ENCODE measurements around the gene KIAA1217.

The KIAA1217 gene

GRCh38 chr10:24254180-24254579 is 45.2 kb downstream of the KIAA1217 start:
- DNase-seq (ENCODE audit: insufficient read length, low spot score) (no peak), FAIRE-seq (no peak)
- TF ChIP-seq SPI1 (IDR thresholded peaks at IDR 0.05; ENCODE audit: low read depth, low read length) (no peak), PAX5 (IDR thresholded peaks at IDR 0.05; ENCODE audit: insufficient read depth, low read length, severe bottlenecking) (no peak), POLR2A (IDR thresholded peaks at IDR 0.05; ENCODE audit: low read depth, low read length) (no peak), TAF1 (IDR thresholded peaks at IDR 0.05; ENCODE audit: low read depth, low read length) (no peak), POU2F2 (IDR thresholded peaks at IDR 0.05; ENCODE audit: low read depth, low read length) (no peak), POLR2AphosphoS5 (IDR thresholded peaks at IDR 0.05; ENCODE audit: low read depth, low read length) (no peak)

- no peak for TF ChIP-seq TAF1 (IDR thresholded peaks at IDR 0.05; ENCODE audit: low read depth, low read length)
- no peak for TF ChIP-seq POU2F2 (IDR thresholded peaks at IDR 0.05; ENCODE audit: low read depth, low read length)
- TF ChIP-seq POLR2AphosphoS5 (IDR thresholded peaks at IDR 0.05; ENCODE audit: low read depth, low read length) = no peak
- no peak for TF ChIP-seq SPI1 (IDR thresholded peaks at IDR 0.05; ENCODE audit: low read depth, low read length)
- no peak for TF ChIP-seq POLR2A (IDR thresholded peaks at IDR 0.05; ENCODE audit: low read depth, low read length)
- TF ChIP-seq PAX5 (IDR thresholded peaks at IDR 0.05; ENCODE audit: insufficient read depth, low read length, severe bottlenecking) = no peak
- DNase-seq (ENCODE audit: insufficient read length, low spot score) (no peak), FAIRE-seq (no peak)
Observed at GRCh38 chr10:24255115-24255880, 46.4 kb downstream of the KIAA1217 start.

GRCh38 chr10:24255881-24256311 is 47.0 kb downstream of the KIAA1217 start:
- peak; percentile 9 for FAIRE-seq
- no peak for DNase-seq (ENCODE audit: insufficient read length, low spot score)

GRCh38 chr10:24256619-24257107 is 47.7 kb downstream of the KIAA1217 start:
- no peak for DNase-seq (ENCODE audit: insufficient read length, low spot score)
- no peak for FAIRE-seq
- TF ChIP-seq TAF1 (IDR thresholded peaks at IDR 0.05; ENCODE audit: low read depth, low read length) = no peak
- no peak for TF ChIP-seq PAX5 (IDR thresholded peaks at IDR 0.05; ENCODE audit: insufficient read depth, low read length, severe bottlenecking)

More at GRCh38 chr10:24255881-24256311, 47.0 kb downstream of the KIAA1217 start:
- no peak for TF ChIP-seq POLR2AphosphoS5 (IDR thresholded peaks at IDR 0.05; ENCODE audit: low read depth, low read length)
- no peak for TF ChIP-seq POU2F2 (IDR thresholded peaks at IDR 0.05; ENCODE audit: low read depth, low read length)
- no peak for TF ChIP-seq POLR2A (IDR thresholded peaks at IDR 0.05; ENCODE audit: low read depth, low read length)
- TF ChIP-seq TAF1 (IDR thresholded peaks at IDR 0.05; ENCODE audit: low read depth, low read length) = no peak
- TF ChIP-seq PAX5 (IDR thresholded peaks at IDR 0.05; ENCODE audit: insufficient read depth, low read length, severe bottlenecking) = no peak
- no peak for TF ChIP-seq SPI1 (IDR thresholded peaks at IDR 0.05; ENCODE audit: low read depth, low read length)

- no peak for TF ChIP-seq SPI1 (IDR thresholded peaks at IDR 0.05; ENCODE audit: low read depth, low read length)
- TF ChIP-seq POLR2AphosphoS5 (IDR thresholded peaks at IDR 0.05; ENCODE audit: low read depth, low read length) = no peak
- TF ChIP-seq TAF1 (IDR thresholded peaks at IDR 0.05; ENCODE audit: low read depth, low read length) = no peak
- FAIRE-seq (no peak), DNase-seq (ENCODE audit: insufficient read length, low spot score) (no peak)
Observed at GRCh38 chr10:24257588-24257987, 48.6 kb downstream of the KIAA1217 start.

- FAIRE-seq = no peak
- TF ChIP-seq POU2F2 (IDR thresholded peaks at IDR 0.05; ENCODE audit: low read depth, low read length) = no peak
- TF ChIP-seq POLR2AphosphoS5 (IDR thresholded peaks at IDR 0.05; ENCODE audit: low read depth, low read length) = no peak
- no peak for TF ChIP-seq SPI1 (IDR thresholded peaks at IDR 0.05; ENCODE audit: low read depth, low read length)
- TF ChIP-seq POLR2A (IDR thresholded peaks at IDR 0.05; ENCODE audit: low read depth, low read length) = no peak
- no peak for TF ChIP-seq PAX5 (IDR thresholded peaks at IDR 0.05; ENCODE audit: insufficient read depth, low read length, severe bottlenecking)
- TF ChIP-seq TAF1 (IDR thresholded peaks at IDR 0.05; ENCODE audit: low read depth, low read length) = no peak
- DNase-seq (ENCODE audit: insufficient read length, low spot score) = no peak
Observed at GRCh38 chr10:24259365-24260130, 50.6 kb downstream of the KIAA1217 start.

- FAIRE-seq (no peak), DNase-seq (ENCODE audit: insufficient read length, low spot score) (no peak)
- TF ChIP-seq POLR2AphosphoS5 (IDR thresholded peaks at IDR 0.05; ENCODE audit: low read depth, low read length) = no peak
- TF ChIP-seq PAX5 (IDR thresholded peaks at IDR 0.05; ENCODE audit: insufficient read depth, low read length, severe bottlenecking) = no peak
- no peak for TF ChIP-seq SPI1 (IDR thresholded peaks at IDR 0.05; ENCODE audit: low read depth, low read length)
- no peak for TF ChIP-seq TAF1 (IDR thresholded peaks at IDR 0.05; ENCODE audit: low read depth, low read length)
- no peak for TF ChIP-seq POU2F2 (IDR thresholded peaks at IDR 0.05; ENCODE audit: low read depth, low read length)
- TF ChIP-seq POLR2A (IDR thresholded peaks at IDR 0.05; ENCODE audit: low read depth, low read length) = no peak
Observed at GRCh38 chr10:24261627-24262026, 52.7 kb downstream of the KIAA1217 start.

GRCh38 chr10:24262929-24263590 is 54.1 kb downstream of the KIAA1217 start:
- no peak for TF ChIP-seq PAX5 (IDR thresholded peaks at IDR 0.05; ENCODE audit: insufficient read depth, low read length, severe bottlenecking)
- no peak for TF ChIP-seq TAF1 (IDR thresholded peaks at IDR 0.05; ENCODE audit: low read depth, low read length)
- TF ChIP-seq SPI1 (IDR thresholded peaks at IDR 0.05; ENCODE audit: low read depth, low read length) = no peak
- no peak for TF ChIP-seq POLR2AphosphoS5 (IDR thresholded peaks at IDR 0.05; ENCODE audit: low read depth, low read length)
- no peak for TF ChIP-seq POLR2A (IDR thresholded peaks at IDR 0.05; ENCODE audit: low read depth, low read length)
- TF ChIP-seq POU2F2 (IDR thresholded peaks at IDR 0.05; ENCODE audit: low read depth, low read length) = no peak
- DNase-seq (ENCODE audit: insufficient read length, low spot score) = no peak
- no peak for FAIRE-seq

- TF ChIP-seq SPI1 (IDR thresholded peaks at IDR 0.05; ENCODE audit: low read depth, low read length) (no peak), POLR2A (IDR thresholded peaks at IDR 0.05; ENCODE audit: low read depth, low read length) (no peak), POU2F2 (IDR thresholded peaks at IDR 0.05; ENCODE audit: low read depth, low read length) (no peak)
- no peak for FAIRE-seq
- DNase-seq (ENCODE audit: insufficient read length, low spot score) = no peak
Observed at GRCh38 chr10:24269476-24269875, 60.5 kb downstream of the KIAA1217 start.

All from GM12891 (cell line).